Vagina (tissue), 2 donors: ENCODE data around the gene IMPA2.

Source experiments
- CTCF ChIP-seq, 3 experiments: fragments of 450-650 bp in 2 of 3; fragments of 200-600 bp in 1 of 3; sonication (generic) in 1 of 3; IDR thresholded peaks; one replicate each; pipeline ENCODE4 v1.5.1; 2017 to 2019; ENCODE audit warnings: antibody characterized with exemption in 3 of 3, mild to moderate bottlenecking in 2 of 3, moderate library complexity in 2 of 3
- POLR2A ChIP-seq, 2 donors: fragments of 450-650 bp; IDR thresholded peaks; one replicate each; pipeline ENCODE4 v1.6.1; 2017; ENCODE audit warnings: antibody characterized with exemption in 2 of 2, mild to moderate bottlenecking in 2 of 2, moderate library complexity in 2 of 2
- POLR2AphosphoS5 ChIP-seq, 2 donors: sonication (generic); formaldehyde crosslinking; IDR thresholded peaks; one replicate each; pipeline ENCODE4 v1.9.0; 2017; ENCODE audit warnings: antibody characterized with exemption in 2 of 2, mild to moderate bottlenecking in 2 of 2, low read depth in 1 of 2; ENCODE audit not compliant: insufficient read depth in 1 of 2

- no peak for TF ChIP-seq CTCF (IDR thresholded peaks at IDR 0.05)
- no peak for TF ChIP-seq POLR2A (IDR thresholded peaks at IDR 0.05)
- peak in 1 of 2 donors; percentile 39 for TF ChIP-seq POLR2AphosphoS5 (IDR thresholded peaks at IDR 0.05; ENCODE audit: insufficient read depth in 1 of 2, low read depth in 1 of 2)
These were observed 50.5 kb downstream of the IMPA2 start for GRCh38 chr18:12031846-12032245.
